KMS-11 (cell line): ENCODE measurements around the gene TMEM107.

ENCODE experiments used
- H2AFZ ChIP-seq: fragments of 200-600 bp; sonication (generic); 2 replicates; pipeline ENCODE4 v1.6.1; 2016; ENCODE audit warnings: antibody characterized with exemption, mixed run types, low read depth
- H3K27ac ChIP-seq: fragments of 200-600 bp; sonication (generic); 2 replicates; pipeline ENCODE4 v1.6.1; 2016; ENCODE audit warnings: mild to moderate bottlenecking, mixed run types
- H3K27me3 ChIP-seq: fragments of 200-600 bp; sonication (generic); 2 replicates; pipeline ENCODE4 v1.6.1; 2017; ENCODE audit warnings: mild to moderate bottlenecking, low read depth, mixed run types, moderate library complexity; ENCODE audit not compliant: insufficient read depth
- H3K36me3 ChIP-seq: fragments of 200-600 bp; sonication (generic); 2 replicates; pipeline ENCODE4 v1.6.1; 2017; ENCODE audit warnings: mild to moderate bottlenecking, mixed run types; ENCODE audit not compliant: insufficient read depth
- H3K4me1 ChIP-seq: fragments of 200-600 bp; sonication (generic); 2 replicates; pipeline ENCODE4 v1.6.1; 2016; ENCODE audit warnings: mild to moderate bottlenecking, low read depth, mixed run types; ENCODE audit not compliant: poor library complexity, severe bottlenecking
- H3K4me2 ChIP-seq: fragments of 200-600 bp; sonication (generic); 2 replicates; pipeline ENCODE4 v1.7.0; 2016; ENCODE audit warnings: mild to moderate bottlenecking, mixed run types
- H3K4me3 ChIP-seq: fragments of 200-600 bp; sonication (generic); IDR thresholded peaks from 2 replicates; pipeline ENCODE4 v1.6.1; 2017; ENCODE audit warnings: low read depth, low read length, mixed read lengths; ENCODE audit not compliant: insufficient read depth
- H3K79me2 ChIP-seq: fragments of 200-600 bp; sonication (generic); 2 replicates; pipeline ENCODE4 v1.6.1; 2016; ENCODE audit warnings: low read depth, mixed run types; ENCODE audit not compliant: insufficient read depth
- H3K9ac ChIP-seq: fragments of 200-600 bp; sonication (generic); 2 replicates; pipeline ENCODE4 v1.6.1; 2016; ENCODE audit warnings: mild to moderate bottlenecking, mixed run types
- H4K20me1 ChIP-seq: fragments of 200-600 bp; sonication (generic); 2 replicates; pipeline ENCODE4 v1.6.1; 2016; ENCODE audit warnings: mild to moderate bottlenecking, mixed run types; ENCODE audit not compliant: insufficient read depth
- CTCF ChIP-seq: fragments of 200-600 bp; sonication (generic); conservative IDR thresholded peaks from 2 replicates; pipeline ENCODE4 v1.6.1; 2017; ENCODE audit warnings: low read depth, mild to moderate bottlenecking, antibody characterized with exemption, low read length, moderate library complexity, mixed read lengths

TMEM107 gene

DNA sequence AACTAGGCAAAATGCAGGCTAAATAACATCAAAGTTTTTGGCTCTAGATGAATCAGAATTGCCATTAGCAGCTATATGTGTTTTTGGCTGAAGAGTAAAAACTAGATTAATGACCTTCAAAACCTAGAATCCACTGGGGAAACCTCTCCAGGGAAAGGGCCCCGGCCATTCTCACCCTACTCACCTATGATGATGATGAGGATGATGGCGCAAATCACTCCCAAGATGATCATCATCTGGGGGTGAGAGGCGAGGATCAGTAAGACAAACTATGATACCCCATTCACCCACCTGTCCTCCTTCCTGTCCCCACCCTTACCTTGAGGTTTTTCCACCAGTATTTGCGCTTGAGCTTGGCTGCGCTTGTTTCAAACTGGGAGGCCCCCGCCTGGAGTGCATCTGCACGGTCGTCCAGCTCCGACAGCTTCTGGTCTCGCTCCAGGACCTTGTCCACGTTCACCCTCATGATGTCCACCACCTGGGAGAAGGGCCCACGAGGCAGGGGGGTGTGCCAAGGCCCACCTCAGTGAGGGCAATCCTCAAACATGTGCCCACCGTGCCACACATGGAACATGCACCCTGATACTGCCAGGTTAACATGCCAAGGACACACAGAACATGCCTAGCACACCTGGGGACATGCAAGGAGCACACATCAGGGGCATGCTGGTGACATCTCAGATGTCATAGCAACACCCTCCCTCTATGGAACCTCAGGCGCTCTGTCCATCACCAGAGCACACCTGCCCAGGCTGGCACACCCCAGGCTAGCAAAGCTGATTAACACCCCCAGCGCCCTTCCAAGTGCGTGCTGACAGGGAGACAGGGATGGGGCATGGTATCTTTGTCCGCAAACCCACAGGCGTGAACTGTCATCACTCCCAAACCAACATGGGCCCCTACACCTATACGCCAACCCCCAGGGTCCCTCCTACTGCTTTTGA is 14.6 kb downstream of the TMEM107 start:
- no peak overlapping the region for H3K27ac ChIP-seq

DNA sequence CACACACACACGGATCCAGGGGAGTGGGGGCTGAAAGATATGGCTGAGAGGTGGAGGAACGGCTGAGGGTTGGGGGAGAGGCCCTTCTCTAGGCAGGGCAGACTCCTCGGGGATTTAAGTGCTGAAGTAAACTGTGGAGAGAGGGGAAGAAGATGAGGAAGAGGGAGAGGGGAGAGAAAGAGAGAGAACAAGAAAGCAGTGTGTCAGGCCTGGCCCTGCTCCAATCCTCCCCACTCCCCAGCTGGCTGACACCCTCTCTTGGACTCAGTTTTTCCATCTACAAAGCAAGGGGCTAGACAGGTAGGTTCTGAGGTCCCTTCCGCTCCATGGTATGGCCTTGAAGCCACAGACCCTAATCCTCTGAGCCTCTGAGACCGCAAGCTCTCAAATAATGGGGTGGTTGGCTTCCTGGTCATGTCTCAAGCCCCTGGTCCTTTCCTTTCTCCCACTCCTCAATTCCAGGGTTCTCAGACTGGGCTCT is 15.4 kb downstream of the TMEM107 start:
- H3K79me2 ChIP-seq, result no peaks in the 10 kb centered on the region
- H3K9ac ChIP-seq, result no peak overlapping the region
- H3K4me1 ChIP-seq, result no peaks in the 10 kb centered on the region
- H3K4me3 ChIP-seq, result no peak overlapping the region
- no peak overlapping the region for H3K4me2 ChIP-seq
- TF ChIP-seq CTCF, result no peak
- no peaks in the 10 kb centered on the region for H4K20me1 ChIP-seq
- no peaks in the 10 kb centered on the region for H3K36me3 ChIP-seq
- H2AFZ ChIP-seq, result no peak overlapping the region
- no peak overlapping the region for H3K27ac ChIP-seq
- H3K27me3 ChIP-seq, result no peaks in the 10 kb centered on the region

More for the DNA sequence above, 14.6 kb downstream of the TMEM107 start:
- peak overlapping the region; percentile 29; the same call in 1 of the 2 replicates for H3K4me2 ChIP-seq
- no peaks in the 10 kb centered on the region for H3K27me3 ChIP-seq
- H4K20me1 ChIP-seq, result no peaks in the 10 kb centered on the region
- no peaks in the 10 kb centered on the region for H3K79me2 ChIP-seq
- no peaks in the 10 kb centered on the region for H3K4me1 ChIP-seq
- no peak for TF ChIP-seq CTCF
- no peaks in the 10 kb centered on the region for H3K36me3 ChIP-seq
- no peak overlapping the region for H2AFZ ChIP-seq
- peak overlapping the region; percentile 64; the same call in 1 of the 2 replicates for H3K9ac ChIP-seq
- no peak overlapping the region for H3K4me3 ChIP-seq

- Histone ChIP-seq H3K27ac (no peak overlapping the region), H3K79me2 (no peaks in the 10 kb centered on the region), H3K27me3 (no peaks in the 10 kb centered on the region), H4K20me1 (no peaks in the 10 kb centered on the region), H3K4me3 (no peak overlapping the region), H2AFZ (no peak overlapping the region), H3K4me2 (no peak overlapping the region), H3K9ac (no peak overlapping the region), H3K4me1 (no peaks in the 10 kb centered on the region), H3K36me3 (no peaks in the 10 kb centered on the region)
- no peak for TF ChIP-seq CTCF
Observed at GRCh38 chr17:8160224-8160577, 16.0 kb downstream of the TMEM107 start.

GRCh38 chr17:8159459-8160223 is 16.5 kb downstream of the TMEM107 start:
- no peak overlapping the region for H3K9ac ChIP-seq
- no peaks in the 10 kb centered on the region for H3K4me1 ChIP-seq
- H3K27me3 ChIP-seq, result no peaks in the 10 kb centered on the region
- H3K36me3 ChIP-seq, result no peaks in the 10 kb centered on the region
- H3K79me2 ChIP-seq, result no peaks in the 10 kb centered on the region
- no peaks in the 10 kb centered on the region for H4K20me1 ChIP-seq
- no peak overlapping the region for H3K4me3 ChIP-seq
- no peak overlapping the region for H3K4me2 ChIP-seq
- TF ChIP-seq CTCF, result no peak
- H3K27ac ChIP-seq, result no peak overlapping the region
- no peak overlapping the region for H2AFZ ChIP-seq
